Pons (tissue), 1 donor: ENCODE results near the gene LCN15.
"Not testable (repeated sequence)": the region's sequence is repeated elsewhere in the genome, so short reads cannot be mapped to it uniquely, and the experiment has no call there.

ENCODE experiments used
- DNase-seq: peaks from one replicate; pipeline ENCODE4 v3.0.0-alpha.2; 2016; ENCODE audit warnings: low spot score

LCN15 gene

GRCh38 chr9:136775191-136775590, 10.9 kb upstream of the LCN15 start:
- DNase-seq, result no peak

GRCh38 chr9:136774416-136775045, 10.2 kb upstream of the LCN15 start:
- no peak for DNase-seq

GRCh38 chr9:136773386-136774044, 9.2 kb upstream of the LCN15 start:
- DNase-seq, result no peak

- no peak for DNase-seq
These were observed 7.6 kb upstream of the LCN15 start for GRCh38 chr9:136771907-136772415.

- DNase-seq, result no peak
These were observed 5.4 kb upstream of the LCN15 start for GRCh38 chr9:136769710-136770191.

GRCh38 chr9:136766410-136767120, 2.2 kb upstream of the LCN15 start:
- peak; percentile 65 for DNase-seq

GRCh38 chr9:136765745-136766409, 1.6 kb upstream of the LCN15 start:
- DNase-seq, result not testable (repeated sequence)

GRCh38 chr9:136765041-136765440, 723 bp upstream of the LCN15 start:
- DNase-seq, result no peak

- no peak for DNase-seq
These were observed 676 bp downstream of the LCN15 start for GRCh38 chr9:136763649-136764035.

- no peak for DNase-seq
These were observed 1.2 kb downstream of the LCN15 start for GRCh38 chr9:136762915-136763648.

GRCh38 chr9:136762221-136762691, 2.1 kb downstream of the LCN15 start:
- no peak for DNase-seq

- DNase-seq, result no peak
These were observed 2.8 kb downstream of the LCN15 start for GRCh38 chr9:136761545-136761981.

- DNase-seq, result peak; percentile 65
These were observed 3.3 kb downstream of the LCN15 start for GRCh38 chr9:136760834-136761544.

- DNase-seq, result no peak
These were observed 3.9 kb downstream of the LCN15 start for GRCh38 chr9:136760424-136760823.

- DNase-seq, result no peak
These were observed 4.6 kb downstream of the LCN15 start for GRCh38 chr9:136759436-136760325.

- DNase-seq, result no peak
These were observed 5.3 kb downstream of the LCN15 start for GRCh38 chr9:136759001-136759400.

GRCh38 chr9:136757751-136758140, 6.6 kb downstream of the LCN15 start:
- DNase-seq, result no peak

- no peak for DNase-seq
These were observed 7.0 kb downstream of the LCN15 start for GRCh38 chr9:136757328-136757727.

- no peak for DNase-seq
These were observed 7.5 kb downstream of the LCN15 start for GRCh38 chr9:136756836-136757235.

- DNase-seq, result no peak
These were observed 8.2 kb downstream of the LCN15 start for GRCh38 chr9:136756134-136756438.
